PC-9 (cell line): ENCODE measurements around the gene VANGL2. TPM values are rescaled to one million over a fixed set of nuclear protein-coding genes. Genes with fewer than 3 reads are reported as not detected.

Experiments
- BruUV-seq: library from RNA; stranded (reverse); fragments of 400-500 nt; replicated peaks from 2 replicates; lab custom pipeline; 2021; lab: Mats Ljungman, UMichigan
- CTCF ChIA-PET: fragments of 300-600 bp; sonication (Branson Sonifier 250); formaldehyde crosslinking; loops from one replicate; lab custom pipeline; 2022; ENCODE audit warnings: antibody characterized with exemption; lab: Charles Lee
- POLR2A ChIA-PET: fragments of 300-600 bp; sonication (Branson Sonifier 250); formaldehyde crosslinking; loops from one replicate; lab custom pipeline; 2022; ENCODE audit warnings: antibody characterized with exemption; ENCODE audit not compliant: unreplicated experiment; lab: Charles Lee
- DNase-seq, 2 experiments: peaks; one replicate each; pipeline versions ENCODE4 v3.0.0 to v3.0.0-alpha.2; 2015 to 2022; ENCODE audit warnings: mixed read lengths in 1 of 2
- H2AFZ ChIP-seq: fragments of 200-600 bp; sonication (generic); 2 replicates; pipeline ENCODE4 v1.8.1; 2017; ENCODE audit warnings: antibody characterized with exemption
- H3F3A ChIP-seq: fragments of 200-600 bp; sonication (generic); 2 replicates; pipeline ENCODE4 v1.8.1; 2017; ENCODE audit warnings: antibody characterized with exemption, mild to moderate bottlenecking, low read depth; ENCODE audit not compliant: insufficient read depth
- H3K27ac ChIP-seq: fragments of 200-600 bp; sonication (generic); 2 replicates; pipeline ENCODE4 v1.6.1; 2016; ENCODE audit warnings: mixed run types
- H3K27me3 ChIP-seq: fragments of 200-600 bp; sonication (generic); 2 replicates; pipeline ENCODE4 v1.6.1; 2016; ENCODE audit warnings: low read depth, mixed run types; ENCODE audit not compliant: insufficient read depth
- H3K36me3 ChIP-seq: fragments of 200-600 bp; sonication (generic); 2 replicates; pipeline ENCODE4 v1.6.1; 2016; ENCODE audit warnings: low read depth, mixed run types
- H3K4me1 ChIP-seq: fragments of 200-600 bp; sonication (generic); replicated peaks from 2 replicates; pipeline ENCODE4 v1.6.1; 2016; ENCODE audit warnings: mixed run types; ENCODE audit not compliant: insufficient read depth
- H3K4me2 ChIP-seq: fragments of 200-600 bp; sonication (generic); 2 replicates; pipeline ENCODE4 v1.6.1; 2017; ENCODE audit warnings: mixed run types
- H3K4me3 ChIP-seq: fragments of 200-600 bp; sonication (generic); 2 replicates; pipeline ENCODE4 v1.6.1; 2016; ENCODE audit warnings: mixed run types
- H3K79me2 ChIP-seq: fragments of 200-600 bp; sonication (generic); 2 replicates; pipeline ENCODE4 v1.6.1; 2017; ENCODE audit warnings: low read depth, mixed run types
- H3K9me2 ChIP-seq: fragments of 200-600 bp; sonication (generic); 2 replicates; pipeline ENCODE4 v1.8.1; 2017; ENCODE audit warnings: mild to moderate bottlenecking; ENCODE audit not compliant: insufficient read depth
- H3K9me3 ChIP-seq: fragments of 200-600 bp; sonication (generic); 2 replicates; pipeline ENCODE4 v1.8.1; 2016; ENCODE audit warnings: low read depth; ENCODE audit not compliant: insufficient read depth
- H4K20me1 ChIP-seq: fragments of 200-600 bp; sonication (generic); 2 replicates; pipeline ENCODE4 v1.8.1; 2017; ENCODE audit not compliant: insufficient read depth
- EZH2 ChIP-seq: fragments of 200-600 bp; sonication (generic); IDR thresholded peaks from 2 replicates; pipeline ENCODE4 v1.8.0; 2017; ENCODE audit warnings: antibody characterized with exemption, low read depth
- intact Hi-C: fragments of 100-400 bp; cut with micrococcal nuclease; formaldehyde crosslinking; loops from one replicate; pipeline ENCODE4 v1.10.0; 2022; ENCODE audit not compliant: unreplicated experiment
- total RNA-seq: library from RNA; stranded (reverse); gene quantifications from 2 replicates; pipeline ENCODE4 v1.2.3, GENCODE V29; 2021
- TF ChIP-seq, protein P1 (sequence below): fragments of 200-600 bp; sonication (generic); conservative IDR thresholded peaks from 2 replicates; pipeline ENCODE4 v1.6.1; 2017; ENCODE audit warnings: mixed run types, antibody characterized with exemption, mild to moderate bottlenecking, moderate library complexity

The VANGL2 gene
- total RNA-seq, 1 experiment from 2014 or later: 12.4 TPM

- peaks cover 10% of the 10 kb centered on the region; the same call in 1 of the 2 replicates for H3K27me3 ChIP-seq
- ChIA-PET POLR2A (interaction anchor here (0.5 to 0.6 kb wide), 2 partner anchors 29 to 366 kb away, joined by 4 to 9 read pairs; no protein-coding TSS in a partner anchor), CTCF (interaction anchor here (0.7 to 2.2 kb wide), 2 partner anchors 32 to 43 kb away, joined by 3 to 11 read pairs; no protein-coding TSS in a partner anchor)
- no peaks in the 10 kb centered on the region for H3K9me3 ChIP-seq
- H3K36me3 ChIP-seq: no peaks in the 10 kb centered on the region
- no peaks in the 10 kb centered on the region for H3K9me2 ChIP-seq
- no TSS peak for BruUV-seq
- no peaks in the 10 kb centered on the region for H3F3A ChIP-seq
- H2AFZ ChIP-seq: no peak overlapping the region
- H3K79me2 ChIP-seq: no peaks in the 10 kb centered on the region
- no peak for DNase-seq
- H3K4me3 ChIP-seq: no peak overlapping the region
- H3K4me2 ChIP-seq: no peak overlapping the region
- intact Hi-C loops: no loop called here
- H3K4me1 ChIP-seq: peaks cover 12% of the 10 kb centered on the region
- no peak overlapping the region for H3K27ac ChIP-seq
- TF ChIP-seq EZH2: no peak
- TF ChIP-seq, protein P1, sequence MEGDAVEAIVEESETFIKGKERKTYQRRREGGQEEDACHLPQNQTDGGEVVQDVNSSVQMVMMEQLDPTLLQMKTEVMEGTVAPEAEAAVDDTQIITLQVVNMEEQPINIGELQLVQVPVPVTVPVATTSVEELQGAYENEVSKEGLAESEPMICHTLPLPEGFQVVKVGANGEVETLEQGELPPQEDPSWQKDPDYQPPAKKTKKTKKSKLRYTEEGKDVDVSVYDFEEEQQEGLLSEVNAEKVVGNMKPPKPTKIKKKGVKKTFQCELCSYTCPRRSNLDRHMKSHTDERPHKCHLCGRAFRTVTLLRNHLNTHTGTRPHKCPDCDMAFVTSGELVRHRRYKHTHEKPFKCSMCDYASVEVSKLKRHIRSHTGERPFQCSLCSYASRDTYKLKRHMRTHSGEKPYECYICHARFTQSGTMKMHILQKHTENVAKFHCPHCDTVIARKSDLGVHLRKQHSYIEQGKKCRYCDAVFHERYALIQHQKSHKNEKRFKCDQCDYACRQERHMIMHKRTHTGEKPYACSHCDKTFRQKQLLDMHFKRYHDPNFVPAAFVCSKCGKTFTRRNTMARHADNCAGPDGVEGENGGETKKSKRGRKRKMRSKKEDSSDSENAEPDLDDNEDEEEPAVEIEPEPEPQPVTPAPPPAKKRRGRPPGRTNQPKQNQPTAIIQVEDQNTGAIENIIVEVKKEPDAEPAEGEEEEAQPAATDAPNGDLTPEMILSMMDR: no peak
- H4K20me1 ChIP-seq: no peaks in the 10 kb centered on the region
Measured at GRCh38 chr1:160408864-160409263, 8.5 kb downstream of the VANGL2 start.

GRCh38 chr1:160409486-160409885 lies 9.1 kb downstream of the VANGL2 start:
- H4K20me1 ChIP-seq: no peaks in the 10 kb centered on the region
- DNase-seq: no peak
- no TSS peak for BruUV-seq
- ChIA-PET CTCF (interaction anchor here (2.2 kb wide), 1 partner anchor 32 kb away, joined by 11 read pairs; no protein-coding TSS in a partner anchor), POLR2A (no interaction called here)
- H3K9me3 ChIP-seq: no peaks in the 10 kb centered on the region
- no peaks in the 10 kb centered on the region for H3K79me2 ChIP-seq
- no peak overlapping the region for H3K27ac ChIP-seq
- H3K4me2 ChIP-seq: no peak overlapping the region
- H3K4me3 ChIP-seq: no peak overlapping the region
- no peak overlapping the region for H2AFZ ChIP-seq
- H3K4me1 ChIP-seq: peaks cover 12% of the 10 kb centered on the region
- no peaks in the 10 kb centered on the region for H3K9me2 ChIP-seq
- TF ChIP-seq, protein P1: no peak
- TF ChIP-seq EZH2: no peak
- H3F3A ChIP-seq: no peaks in the 10 kb centered on the region
- 0 out of 2 replicates have a peak, but pooled peaks cover 7% of the 10 kb centered on the region for H3K27me3 ChIP-seq
- no peaks in the 10 kb centered on the region for H3K36me3 ChIP-seq
- intact Hi-C loops: no loop called here

GRCh38 chr1:160410406-160411005 lies 10.1 kb downstream of the VANGL2 start:
- TF ChIP-seq EZH2: no peak
- TF ChIP-seq, protein P1: no peak
- Histone ChIP-seq H3K27ac (no peak overlapping the region), H3K4me1 (peaks cover 12% of the 10 kb centered on the region), H4K20me1 (no peaks in the 10 kb centered on the region), H3K36me3 (no peaks in the 10 kb centered on the region), H3F3A (no peaks in the 10 kb centered on the region), H3K9me3 (no peaks in the 10 kb centered on the region), H3K9me2 (no peaks in the 10 kb centered on the region), H3K79me2 (no peaks in the 10 kb centered on the region), H3K4me3 (no peak overlapping the region), H2AFZ (no peak overlapping the region), H3K4me2 (no peak overlapping the region), H3K27me3 (0 out of 2 replicates have a peak, but pooled peaks cover 7% of the 10 kb centered on the region)
- no TSS peak for BruUV-seq
- no peak for DNase-seq
- CTCF ChIA-PET: no interaction called here
- POLR2A ChIA-PET: no interaction called here
- intact Hi-C loops: no loop called here
